AG10803 (cell line): ENCODE data around the gene PGM1.
"Not testable (repeated sequence)": the region's sequence is repeated elsewhere in the genome, so short reads cannot be mapped to it uniquely, and the experiment has no call there.

Source experiments
- DNase-seq: peaks from one replicate; pipeline ENCODE4 v3.0.0; 2010; ENCODE audit warnings: low read depth
- H3K4me3 ChIP-seq: 2 replicates; pipeline ENCODE4 v1.5.1; 2011; ENCODE audit warnings: mild to moderate bottlenecking, low read length, control low read depth
- TF ChIP-seq, protein P1 (sequence below): conservative IDR thresholded peaks from 2 replicates; pipeline ENCODE4 v1.5.1; 2011; ENCODE audit warnings: mild to moderate bottlenecking, low read length, control low read depth, inconsistent platforms

Gene PGM1

DNA sequence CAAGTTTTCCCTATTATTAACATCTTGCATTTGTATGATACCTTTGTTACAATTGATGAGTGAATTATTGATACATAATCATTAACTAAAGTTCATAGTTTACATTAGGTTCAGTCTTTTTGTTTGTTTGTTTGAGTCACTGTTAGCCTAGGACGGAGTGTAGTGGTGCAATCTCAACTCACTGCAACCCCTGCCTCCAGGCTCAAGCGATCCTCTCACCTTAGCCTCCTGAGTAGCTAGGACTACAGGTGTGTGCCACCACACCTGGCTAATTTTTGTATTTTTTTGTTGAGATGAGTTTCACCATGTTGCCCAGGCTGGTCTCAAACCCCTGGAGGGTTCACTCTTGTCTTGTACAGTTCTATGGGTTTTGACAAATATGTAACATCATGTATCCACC, 33.9 kb upstream of the PGM1 start:
- TF ChIP-seq, protein P1, sequence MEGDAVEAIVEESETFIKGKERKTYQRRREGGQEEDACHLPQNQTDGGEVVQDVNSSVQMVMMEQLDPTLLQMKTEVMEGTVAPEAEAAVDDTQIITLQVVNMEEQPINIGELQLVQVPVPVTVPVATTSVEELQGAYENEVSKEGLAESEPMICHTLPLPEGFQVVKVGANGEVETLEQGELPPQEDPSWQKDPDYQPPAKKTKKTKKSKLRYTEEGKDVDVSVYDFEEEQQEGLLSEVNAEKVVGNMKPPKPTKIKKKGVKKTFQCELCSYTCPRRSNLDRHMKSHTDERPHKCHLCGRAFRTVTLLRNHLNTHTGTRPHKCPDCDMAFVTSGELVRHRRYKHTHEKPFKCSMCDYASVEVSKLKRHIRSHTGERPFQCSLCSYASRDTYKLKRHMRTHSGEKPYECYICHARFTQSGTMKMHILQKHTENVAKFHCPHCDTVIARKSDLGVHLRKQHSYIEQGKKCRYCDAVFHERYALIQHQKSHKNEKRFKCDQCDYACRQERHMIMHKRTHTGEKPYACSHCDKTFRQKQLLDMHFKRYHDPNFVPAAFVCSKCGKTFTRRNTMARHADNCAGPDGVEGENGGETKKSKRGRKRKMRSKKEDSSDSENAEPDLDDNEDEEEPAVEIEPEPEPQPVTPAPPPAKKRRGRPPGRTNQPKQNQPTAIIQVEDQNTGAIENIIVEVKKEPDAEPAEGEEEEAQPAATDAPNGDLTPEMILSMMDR: no peak
- no peak for DNase-seq
- H3K4me3 ChIP-seq: no peak overlapping the region

DNA sequence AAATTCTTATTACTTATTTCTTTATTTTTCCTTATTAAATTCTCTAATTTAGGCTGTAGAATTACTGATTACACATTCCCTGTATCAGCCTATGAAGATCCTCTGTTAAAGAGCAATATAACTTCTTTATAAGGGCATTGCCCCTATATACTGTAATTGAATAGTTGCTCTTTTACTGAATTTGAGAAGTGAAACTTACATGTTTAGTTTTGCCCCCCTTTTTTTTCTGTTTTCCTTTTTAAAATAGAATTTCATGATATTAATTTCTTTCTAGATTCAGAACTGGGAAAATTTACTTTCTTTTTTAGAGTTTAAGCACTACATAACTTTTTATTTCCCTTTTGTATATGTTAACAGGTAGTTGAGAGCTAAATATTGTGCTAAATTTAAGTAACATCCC, 29.5 kb upstream of the PGM1 start:
- TF ChIP-seq, protein P1: no peak
- no peak for DNase-seq
- no peak overlapping the region for H3K4me3 ChIP-seq

DNA sequence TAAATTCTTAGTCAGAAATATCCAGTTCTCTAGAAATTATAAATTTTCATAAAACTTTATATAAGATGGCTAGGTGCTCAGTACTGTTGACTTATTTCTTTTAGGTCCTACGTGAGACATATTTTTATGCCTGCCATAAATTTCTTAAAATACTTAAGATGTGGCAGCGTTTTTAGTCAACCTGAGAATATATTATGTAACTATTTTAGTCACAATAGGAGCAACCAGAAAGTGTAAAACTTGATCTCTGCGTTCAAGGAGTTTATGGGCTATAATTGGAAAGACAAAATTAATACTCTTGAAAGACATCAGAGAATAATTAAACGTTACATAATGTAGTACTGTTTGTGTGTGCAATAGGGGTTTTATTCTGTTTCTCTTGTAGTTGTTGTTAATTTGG, 24.1 kb upstream of the PGM1 start:
- no peak for DNase-seq
- TF ChIP-seq, protein P1: no peak
- H3K4me3 ChIP-seq: no peak overlapping the region

DNA sequence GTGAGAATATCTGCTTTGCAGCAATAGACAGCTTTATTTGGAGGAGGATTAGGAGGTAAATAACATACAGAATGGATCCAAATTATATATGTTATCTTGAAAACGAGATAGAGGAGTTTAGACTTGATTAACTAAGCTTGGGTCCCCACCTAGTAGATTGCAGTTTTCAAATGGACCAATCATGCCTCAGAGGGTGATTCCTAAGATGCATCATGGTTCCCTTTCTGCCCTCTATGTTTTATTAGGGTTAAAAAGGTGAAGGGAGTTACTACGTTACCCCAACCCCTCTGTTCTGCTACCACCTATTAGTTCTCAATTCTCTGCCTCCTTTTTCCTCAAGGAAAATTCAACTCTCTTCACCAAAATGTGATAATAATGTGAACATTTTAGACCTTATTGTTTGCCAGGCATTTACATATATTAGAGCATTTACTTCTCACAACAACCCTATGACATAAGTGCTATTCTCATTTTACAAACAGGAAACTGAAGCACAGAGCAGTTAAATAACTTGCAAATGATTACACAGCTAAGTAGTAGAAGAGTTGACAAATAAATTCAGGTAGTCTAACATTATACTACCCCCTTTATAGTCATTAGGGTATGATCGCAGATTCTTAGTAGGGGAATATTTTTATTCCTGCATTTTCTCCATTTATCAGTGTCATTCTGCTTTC, 23.4 kb upstream of the PGM1 start:
- TF ChIP-seq, protein P1: no peak
- H3K4me3 ChIP-seq: no peak overlapping the region
- DNase-seq: no peak

DNA sequence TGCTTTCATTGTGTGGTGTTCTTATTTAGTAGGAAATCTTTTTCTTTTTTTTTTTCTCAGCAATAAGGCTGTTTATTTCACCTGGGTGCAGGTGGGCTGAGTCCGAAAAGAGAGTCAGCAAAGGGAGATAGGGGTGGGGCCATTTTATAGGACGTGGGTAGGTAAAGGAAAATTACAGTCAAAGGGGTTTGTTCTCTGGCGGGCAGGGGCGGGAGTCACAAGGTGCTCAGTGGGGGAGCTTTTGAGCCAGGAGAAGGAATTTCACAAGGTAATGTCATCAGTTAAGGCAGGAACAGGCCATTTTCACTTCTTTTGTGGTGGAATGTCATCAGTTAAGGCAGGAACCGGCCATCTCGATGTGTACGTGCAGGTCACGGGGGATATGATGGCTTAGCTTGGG, 20.5 kb upstream of the PGM1 start:
- H3K4me3 ChIP-seq, DNase-seq: not testable (repeated sequence)

DNA sequence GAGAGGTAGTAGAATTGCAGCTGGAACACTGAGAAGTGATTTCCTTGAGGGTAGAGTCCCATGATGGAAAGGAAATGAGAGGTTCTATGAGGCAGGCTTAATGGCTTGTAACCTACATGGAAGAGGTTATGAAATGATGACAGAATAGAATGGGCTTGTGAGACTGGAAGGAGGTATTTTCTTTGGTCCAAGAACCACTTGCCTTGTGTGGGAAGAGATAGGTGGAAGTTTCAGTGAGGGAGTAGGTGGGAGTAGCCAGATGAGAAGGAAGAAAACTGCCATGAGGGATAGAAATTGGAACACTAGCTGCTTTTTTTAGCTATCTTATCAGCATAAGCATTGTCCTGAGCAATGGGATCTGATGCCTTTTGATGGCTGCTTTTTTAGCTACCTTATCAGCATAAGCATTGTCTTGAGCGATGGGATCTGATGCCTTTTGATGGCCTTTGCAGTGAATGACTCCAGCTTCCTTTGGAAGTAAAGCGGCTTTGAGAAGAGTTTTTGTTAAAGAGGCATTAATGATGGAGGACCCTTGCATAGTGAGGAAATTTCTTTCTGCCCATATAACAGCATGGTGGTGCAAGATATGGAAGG, 18.9 kb upstream of the PGM1 start:
- H3K4me3 ChIP-seq, DNase-seq: not testable (repeated sequence)

DNA sequence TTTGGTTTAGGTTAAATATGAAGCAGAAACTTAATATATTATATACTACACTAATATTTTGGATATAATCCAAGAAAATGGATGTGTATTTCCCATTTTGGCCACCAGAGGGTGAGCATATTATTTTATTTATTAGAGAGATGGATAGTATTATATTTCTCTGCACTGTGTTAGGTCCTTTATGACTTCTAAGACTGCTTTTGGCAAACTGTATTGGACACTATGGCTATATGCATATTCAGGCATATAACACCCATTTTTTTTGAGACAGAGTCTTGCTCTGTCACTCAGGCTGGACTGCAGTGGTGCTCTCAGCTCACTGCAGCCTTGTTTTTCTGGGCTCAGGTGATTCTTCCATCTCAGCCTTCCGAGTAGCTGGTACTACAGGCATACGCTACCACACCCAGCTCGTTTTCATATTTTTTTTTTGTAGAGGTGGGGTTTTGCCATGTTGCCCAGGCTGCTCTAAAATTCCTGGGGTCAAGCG, 17.8 kb upstream of the PGM1 start:
- DNase-seq: peak; percentile 23
- TF ChIP-seq, protein P1: peak; percentile 66
- H3K4me3 ChIP-seq: no peak overlapping the region

DNA sequence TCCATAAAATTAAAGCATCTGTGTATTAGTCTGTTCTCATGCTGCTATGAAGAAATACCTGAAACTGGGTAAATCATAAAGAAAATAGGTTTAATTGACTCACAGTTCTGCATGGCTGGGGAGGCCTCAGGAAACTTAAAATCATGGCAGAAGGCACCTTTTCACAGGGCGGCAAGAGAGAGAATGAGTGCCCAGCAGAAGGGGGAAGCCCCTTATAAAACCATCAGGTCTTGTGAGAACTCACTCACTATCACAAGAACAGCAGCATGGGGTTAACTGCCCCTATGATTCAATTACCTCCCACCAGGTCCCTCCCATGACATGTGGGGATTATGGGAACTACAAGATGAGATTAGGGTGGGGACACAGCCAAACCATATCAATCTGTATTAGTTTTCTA, 6.9 kb upstream of the PGM1 start:
- H3K4me3 ChIP-seq, DNase-seq: not testable (repeated sequence)

DNA sequence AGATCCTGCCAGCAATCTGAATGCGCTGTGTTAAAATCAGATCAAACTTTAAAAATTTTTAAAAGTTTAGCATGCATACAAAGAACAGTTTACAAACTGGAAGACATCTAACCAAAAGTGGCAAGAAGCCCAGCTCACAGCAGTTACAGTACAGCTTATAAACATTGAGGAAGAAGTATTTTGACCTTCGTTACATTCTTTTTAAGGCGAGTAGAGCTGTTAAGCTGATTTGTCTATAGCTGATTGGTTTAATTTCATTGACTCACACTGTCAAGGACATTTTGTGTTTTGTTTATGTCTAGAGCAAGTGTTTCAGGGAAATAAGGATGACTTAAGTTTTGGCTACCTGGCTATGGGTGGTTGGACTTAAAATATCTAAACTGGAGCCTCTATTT, 3.0 kb upstream of the PGM1 start:
- no peak overlapping the region for H3K4me3 ChIP-seq
- TF ChIP-seq, protein P1: no peak
- DNase-seq: no peak
